ENCODE results near the gene NEURL3.
A peak's percentile ranks its signal among the peaks of the same experiment; 100 is the strongest.

- TF ChIP-seq JUN (IDR thresholded peaks at IDR 0.05; ENCODE audit: borderline replicate concordance, insufficient read depth, insufficient read length, low read depth) (no peak), CTCF (IDR thresholded peaks at IDR 0.05; ENCODE audit: extremely low read depth in 1 of 2, insufficient read depth in 1 of 2, low read depth in 1 of 2, low read length in 2 of 2) (peak; percentile 34)
Measured at GRCh38 chr2:96549967-96550786, 45.0 kb upstream of the NEURL3 start.

Measured in endothelial cell of umbilical vein (primary cell).